A549 treated with GW870086 at 1 μM for 4 hours (cell line): ENCODE data around the gene ZBTB48. TPM values are rescaled to one million over a fixed set of nuclear protein-coding genes. Genes with fewer than 3 reads are reported as not detected.

Experiments used
- total RNA-seq: library from RNA; stranded (reverse); fragments of 200-300 nt; extraction: Qiagen RNA extraction; gene quantifications from 5 replicates; pipeline ENCODE4 v1.2.3, GENCODE V29; 2022; ENCODE audit warnings: low read depth

Gene ZBTB48
- 12.5 to 20.0 TPM (median 16.3 TPM) in 5 replicates for total RNA-seq

GRCh38 chr1:6579374-6580118, at the start of gene ZBTB48:
Gene ZBTB48, plus strand, starts transcription at chr1:6579994. Its CDS starts 616 bp downstream, at chr1:6580610.

DNA sequence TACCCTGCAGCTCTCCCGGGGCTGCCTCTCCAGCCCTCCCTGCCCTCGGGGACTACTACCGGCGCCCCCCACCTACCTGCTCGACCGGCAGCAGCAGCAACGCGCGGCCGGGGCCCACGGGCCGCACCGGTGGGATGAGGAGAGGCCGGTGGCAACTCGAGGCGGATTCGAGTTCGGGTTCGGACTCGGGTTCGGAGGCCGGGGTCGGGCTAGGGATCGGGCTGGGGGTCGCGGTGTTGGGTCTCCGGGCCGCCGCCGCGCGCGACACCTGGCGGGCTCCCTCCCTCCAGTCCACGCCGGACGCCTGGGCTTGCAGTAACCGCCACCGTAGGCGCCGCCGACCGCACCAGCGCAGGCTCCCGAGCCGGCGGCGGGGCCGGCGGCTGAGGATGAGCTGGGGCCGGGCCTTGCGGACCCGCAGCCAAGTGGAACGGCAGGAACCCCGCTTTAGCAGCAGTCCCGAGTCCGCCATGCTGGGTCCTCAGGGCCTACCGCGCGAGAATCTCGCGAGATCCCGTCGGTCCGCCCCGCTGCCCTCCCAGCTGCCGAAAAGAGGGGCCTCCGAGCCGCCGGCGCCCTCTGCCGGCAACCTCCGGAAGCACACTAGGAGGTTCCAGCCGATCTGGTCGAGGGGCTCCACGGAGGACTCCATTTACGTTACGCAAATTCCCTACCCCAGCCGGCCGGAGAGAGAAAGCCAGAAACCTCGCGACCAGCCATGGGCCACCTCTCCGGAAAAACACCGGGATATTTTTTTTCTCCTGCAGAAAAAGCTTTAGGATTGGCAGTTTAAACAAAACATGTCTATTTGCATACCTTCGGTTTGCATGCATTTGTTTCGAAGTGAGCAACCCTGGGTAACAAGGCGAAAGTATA, 25.5 kb upstream of the ZBTB48 start, which contains the start of gene NOL9:
Gene NOL9, minus strand, starts transcription at position 483 of the 876 bp plus-strand sequence. Its CDS starts 11 bp downstream, at position 472.

GRCh38 chr1:6554907-6555778, 24.7 kb upstream of the ZBTB48 start, which contains the start of gene TAS1R1:
Gene TAS1R1, plus strand, starts transcription at chr1:6555307. Its CDS starts 67 bp downstream, at chr1:6555374.

DNA sequence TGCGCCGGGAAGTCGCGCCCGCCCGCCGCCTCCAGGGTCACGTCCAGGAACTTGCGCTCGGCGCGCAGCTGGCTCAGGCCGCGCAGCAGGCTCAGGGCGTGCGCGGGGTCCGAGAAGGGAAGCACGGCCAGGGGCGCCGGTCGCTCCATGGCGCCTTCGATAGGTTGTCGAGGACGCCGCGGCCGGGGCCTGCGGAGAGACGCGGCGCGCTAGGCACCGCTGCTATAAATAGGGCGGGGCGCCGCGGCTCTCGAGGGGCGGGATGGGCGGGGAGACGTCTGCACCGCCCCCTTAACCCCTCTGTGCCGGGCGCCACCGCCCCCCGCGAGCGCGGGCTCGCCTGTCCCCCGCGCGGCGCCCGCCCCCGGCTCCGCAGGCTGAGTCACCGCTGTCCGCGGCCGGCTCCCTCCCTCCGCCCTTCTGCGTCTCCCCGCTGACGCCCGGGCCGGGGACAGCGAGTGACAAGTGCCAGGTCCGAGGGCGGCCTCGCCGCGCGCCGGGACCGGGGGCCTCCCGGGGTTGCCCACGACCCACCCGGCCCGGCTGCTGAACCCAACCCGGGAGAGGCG, 23.0 kb downstream of the ZBTB48 start, which contains the start of gene KLHL21:
Gene KLHL21, minus strand, starts transcription at position 201 of the 569 bp plus-strand sequence. Its CDS starts 52 bp downstream, at position 149.

GRCh38 chr1:6613361-6614018, 33.7 kb downstream of the ZBTB48 start, which contains the start of gene PHF13:
Gene PHF13, plus strand, starts transcription at chr1:6613731. Its CDS starts 336 bp downstream, at chr1:6614067.

DNA sequence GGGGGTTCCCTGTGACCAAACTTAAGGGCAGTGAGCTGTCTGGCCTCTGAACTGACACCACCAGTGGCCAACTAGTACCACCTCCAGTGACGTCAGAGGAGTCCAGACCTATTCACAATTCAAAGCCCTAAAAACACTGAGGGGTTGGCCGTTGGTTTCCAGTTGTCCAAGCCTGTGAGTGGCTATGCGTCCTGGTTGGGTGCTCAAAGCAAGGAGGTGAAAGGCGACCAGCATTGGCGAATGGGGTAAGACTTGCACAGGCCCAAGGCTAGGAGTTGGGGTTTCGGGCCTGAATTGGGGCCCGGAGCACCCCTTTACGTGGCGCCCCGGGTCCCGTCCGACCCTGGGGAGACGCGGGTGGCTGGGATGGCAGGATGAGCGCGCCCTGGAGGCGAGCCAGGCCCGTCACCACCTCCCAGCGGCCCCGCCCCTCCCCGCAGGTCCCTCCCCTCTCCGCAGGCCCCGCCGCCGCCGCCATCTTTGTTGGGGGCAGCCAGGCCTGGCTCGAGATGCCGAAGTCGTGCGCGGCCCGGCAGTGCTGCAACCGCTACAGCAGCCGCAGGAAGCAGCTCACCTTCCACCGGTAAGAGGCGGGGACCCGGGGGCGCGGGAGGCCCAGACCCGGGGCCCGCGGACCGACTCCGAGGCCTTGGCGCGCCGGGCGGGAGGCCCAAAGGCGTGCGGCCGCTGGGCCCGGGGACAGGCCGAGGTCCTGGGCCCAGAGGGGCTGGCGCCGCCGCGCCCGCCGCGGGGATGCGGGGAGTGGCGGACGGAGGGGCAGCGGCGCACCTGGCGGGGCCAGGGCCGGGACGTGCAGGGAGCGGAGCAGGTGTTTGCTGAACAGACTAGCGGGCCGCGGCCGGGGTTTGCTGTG, 45.2 kb downstream of the ZBTB48 start, which contains the start of gene THAP3:
Gene THAP3, plus strand, starts transcription at position 159 of the 874 bp plus-strand sequence. Its CDS starts 351 bp downstream, at position 510.

Other genes with a start within 250 kb of the ZBTB48 start
- gene ACOT7, start 186.2 kb upstream of the ZBTB48 start, total RNA-seq = 75.8 to 101 TPM (median 95.9 TPM) in 5 replicates
- 3.3 to 7.2 TPM (median 6.0 TPM) in 5 replicates for gene HES2, start 160.1 kb upstream of the ZBTB48 start, total RNA-seq
- gene ESPN, start 155.2 kb upstream of the ZBTB48 start, total RNA-seq = 0.29 to 0.94 TPM (median 0.42 TPM) in 5 replicates
- gene TNFRSF25, start 113.8 kb upstream of the ZBTB48 start, total RNA-seq = 3.3 to 5.0 TPM (median 4.5 TPM) in 5 replicates
- 2.9 to 5.2 TPM (median 3.9 TPM) in 5 replicates for gene PLEKHG5, start 88.3 kb upstream of the ZBTB48 start, total RNA-seq
- 3.5 to 5.2 TPM (median 4.4 TPM) in 5 replicates for gene NOL9, start 25.5 kb upstream of the ZBTB48 start, total RNA-seq
- gene TAS1R1, start 24.7 kb upstream of the ZBTB48 start, total RNA-seq = not detected in 5 replicates
- gene KLHL21, start 22.9 kb downstream of the ZBTB48 start, total RNA-seq = 16.1 to 27.2 TPM (median 22.0 TPM) in 5 replicates
- 6.7 to 8.9 TPM (median 8.4 TPM) in 5 replicates for gene PHF13, start 33.7 kb downstream of the ZBTB48 start, total RNA-seq
- gene THAP3, start 44.9 kb downstream of the ZBTB48 start, total RNA-seq = 15.2 to 17.5 TPM (median 16.9 TPM) in 5 replicates
- gene DNAJC11, start 121.8 kb downstream of the ZBTB48 start, total RNA-seq = 31.7 to 34.2 TPM (median 33.7 TPM) in 5 replicates
- gene CAMTA1, start 205.5 kb downstream of the ZBTB48 start, total RNA-seq = 59.8 to 73.8 TPM (median 64.5 TPM) in 5 replicates